ENCODE results near the gene CHRNA4.

DNA sequence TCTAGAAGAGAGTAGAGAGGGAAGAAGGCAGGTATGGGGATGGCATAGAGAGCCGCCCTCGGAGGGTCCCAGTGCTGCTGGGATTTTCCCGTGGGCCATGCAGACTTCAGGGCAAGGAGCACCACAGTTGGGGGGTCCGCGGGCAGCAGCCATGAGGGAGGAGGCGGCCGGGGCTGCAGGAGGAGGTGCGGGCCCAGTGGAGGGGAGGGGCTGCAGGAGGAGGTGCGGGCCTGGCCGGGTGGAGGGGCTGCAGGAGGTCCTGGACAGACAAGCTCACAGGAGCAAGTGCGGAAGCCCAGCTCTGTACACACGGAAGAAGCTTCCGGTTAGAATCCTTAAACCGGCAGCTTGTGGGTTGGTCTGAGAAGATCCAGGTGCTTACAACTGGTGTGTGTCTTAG is 34.6 kb upstream of the CHRNA4 start:
- TF ChIP-seq POLR2A (IDR thresholded peaks at IDR 0.05) = no peak
- TF ChIP-seq, protein P1, sequence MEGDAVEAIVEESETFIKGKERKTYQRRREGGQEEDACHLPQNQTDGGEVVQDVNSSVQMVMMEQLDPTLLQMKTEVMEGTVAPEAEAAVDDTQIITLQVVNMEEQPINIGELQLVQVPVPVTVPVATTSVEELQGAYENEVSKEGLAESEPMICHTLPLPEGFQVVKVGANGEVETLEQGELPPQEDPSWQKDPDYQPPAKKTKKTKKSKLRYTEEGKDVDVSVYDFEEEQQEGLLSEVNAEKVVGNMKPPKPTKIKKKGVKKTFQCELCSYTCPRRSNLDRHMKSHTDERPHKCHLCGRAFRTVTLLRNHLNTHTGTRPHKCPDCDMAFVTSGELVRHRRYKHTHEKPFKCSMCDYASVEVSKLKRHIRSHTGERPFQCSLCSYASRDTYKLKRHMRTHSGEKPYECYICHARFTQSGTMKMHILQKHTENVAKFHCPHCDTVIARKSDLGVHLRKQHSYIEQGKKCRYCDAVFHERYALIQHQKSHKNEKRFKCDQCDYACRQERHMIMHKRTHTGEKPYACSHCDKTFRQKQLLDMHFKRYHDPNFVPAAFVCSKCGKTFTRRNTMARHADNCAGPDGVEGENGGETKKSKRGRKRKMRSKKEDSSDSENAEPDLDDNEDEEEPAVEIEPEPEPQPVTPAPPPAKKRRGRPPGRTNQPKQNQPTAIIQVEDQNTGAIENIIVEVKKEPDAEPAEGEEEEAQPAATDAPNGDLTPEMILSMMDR (IDR thresholded peaks at IDR 0.05) = no peak

Measured in right lobe of liver (tissue), 4 donors.